Fibroblast of lung (primary cell): ENCODE data around the gene WARS2.

Experiments
- CTCF ChIP-seq, 2 donors: IDR thresholded peaks in 1 of 2; conservative IDR thresholded peaks in 1 of 2; 1 replicate in 1 of 2; 2 replicates in 1 of 2; pipeline ENCODE4 v1.5.1; 2011 to 2012; ENCODE audit warnings: low read length in 2 of 2, control low read depth in 1 of 2, inconsistent platforms in 1 of 2, low read depth in 1 of 2, mild to moderate bottlenecking in 1 of 2
- EZH2 ChIP-seq: IDR thresholded peaks from 2 replicates; pipeline ENCODE4 v1.5.1; 2012; ENCODE audit warnings: low read length, control low read depth, mild to moderate bottlenecking; ENCODE audit errors: missing control alignments

- TF ChIP-seq CTCF (conservative IDR thresholded peaks at IDR 0.05 in 1 of 2, IDR thresholded peaks at IDR 0.05 in 1 of 2; ENCODE audit: low read depth in 1 of 2, low read length in 2 of 2) (no peak), EZH2 (no peak)
Observed at GRCh38 chr1:119011116-119011515, 129.3 kb downstream of the WARS2 start.
